ENCODE results near the gene SMIM36. TPM values are rescaled to one million over a fixed set of nuclear protein-coding genes. Genes with fewer than 3 reads are reported as not detected.

Gene SMIM36
- total RNA-seq, 4 donors from 2014 or later, result not detected

DNA sequence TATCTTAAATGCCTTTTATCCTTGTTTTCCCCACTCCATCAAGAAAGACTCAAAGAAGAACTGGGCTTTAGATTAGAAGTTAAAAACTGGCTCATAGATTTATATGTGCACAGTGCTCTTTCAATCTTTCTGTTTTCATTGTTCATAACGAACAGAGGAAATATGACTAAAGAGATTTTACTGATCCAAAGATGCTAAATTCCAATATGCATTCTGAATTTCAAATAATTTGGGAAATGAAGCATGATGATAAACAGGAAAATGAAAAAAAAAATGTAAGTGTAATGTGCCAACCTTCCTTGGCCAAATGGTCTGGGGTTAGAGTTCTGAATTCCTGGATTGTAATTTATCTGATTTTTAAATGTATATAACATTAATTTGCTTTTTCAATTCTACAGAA, 25.0 kb upstream of the SMIM36 start:
- DNase-seq (no peak), ATAC-seq (no peak)
- H3K4me1 ChIP-seq, result no peaks in the 10 kb centered on the region
- no peak for TF ChIP-seq POLR2A (IDR thresholded peaks at IDR 0.05)
- TF ChIP-seq, protein P1, sequence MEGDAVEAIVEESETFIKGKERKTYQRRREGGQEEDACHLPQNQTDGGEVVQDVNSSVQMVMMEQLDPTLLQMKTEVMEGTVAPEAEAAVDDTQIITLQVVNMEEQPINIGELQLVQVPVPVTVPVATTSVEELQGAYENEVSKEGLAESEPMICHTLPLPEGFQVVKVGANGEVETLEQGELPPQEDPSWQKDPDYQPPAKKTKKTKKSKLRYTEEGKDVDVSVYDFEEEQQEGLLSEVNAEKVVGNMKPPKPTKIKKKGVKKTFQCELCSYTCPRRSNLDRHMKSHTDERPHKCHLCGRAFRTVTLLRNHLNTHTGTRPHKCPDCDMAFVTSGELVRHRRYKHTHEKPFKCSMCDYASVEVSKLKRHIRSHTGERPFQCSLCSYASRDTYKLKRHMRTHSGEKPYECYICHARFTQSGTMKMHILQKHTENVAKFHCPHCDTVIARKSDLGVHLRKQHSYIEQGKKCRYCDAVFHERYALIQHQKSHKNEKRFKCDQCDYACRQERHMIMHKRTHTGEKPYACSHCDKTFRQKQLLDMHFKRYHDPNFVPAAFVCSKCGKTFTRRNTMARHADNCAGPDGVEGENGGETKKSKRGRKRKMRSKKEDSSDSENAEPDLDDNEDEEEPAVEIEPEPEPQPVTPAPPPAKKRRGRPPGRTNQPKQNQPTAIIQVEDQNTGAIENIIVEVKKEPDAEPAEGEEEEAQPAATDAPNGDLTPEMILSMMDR (IDR thresholded peaks at IDR 0.05 in 4 of 5, conservative IDR thresholded peaks at IDR 0.05 in 1 of 5), result no peak
- no peak overlapping the region for H3K4me3 ChIP-seq
- H3K27ac ChIP-seq, result no peak overlapping the region
- intact Hi-C loops (cut with DNase I; ENCODE audit: low total_unique reads) (no loop called here), in situ Hi-C loops (cut with MboI; ENCODE audit: low sequenced_read_pairs in 4 of 4) (loop anchor here in 2 of 4 donors (25.0 kb wide), 2 partner anchors 101 to 776 kb away; no protein-coding TSS in a partner anchor)
- no peaks in the 10 kb centered on the region for H3K9me3 ChIP-seq
- H3K27me3 ChIP-seq, result no peaks in the 10 kb centered on the region
- no peaks in the 10 kb centered on the region for H3K36me3 ChIP-seq

DNA sequence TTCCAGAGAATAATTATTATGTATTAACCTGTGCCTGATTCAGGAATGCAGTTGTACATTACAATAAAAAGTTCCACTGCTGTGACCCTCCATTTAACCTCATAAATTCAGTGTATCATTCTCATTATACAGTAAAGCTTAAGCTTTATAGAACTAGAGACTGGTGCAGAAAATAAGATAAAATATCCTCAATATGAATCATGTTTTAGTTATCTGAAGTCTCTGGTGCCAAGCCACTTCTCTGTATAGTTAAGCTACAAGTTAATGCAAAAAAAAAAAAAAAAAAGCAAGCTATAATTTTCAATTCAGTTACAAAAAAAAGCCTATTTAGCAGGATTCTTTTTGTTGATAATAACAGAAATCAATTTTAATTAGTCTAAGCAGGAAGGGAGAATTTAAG, 22.4 kb upstream of the SMIM36 start:
- no peak for DNase-seq
- intact Hi-C loops (cut with DNase I; ENCODE audit: low total_unique reads), result no loop called here
- TF ChIP-seq POLR2A (IDR thresholded peaks at IDR 0.05), result no peak
- TF ChIP-seq, protein P1 (IDR thresholded peaks at IDR 0.05 in 4 of 5, conservative IDR thresholded peaks at IDR 0.05 in 1 of 5), result no peak
- ATAC-seq, result no peak
- Histone ChIP-seq H3K4me3 (no peak overlapping the region), H3K27ac (no peak overlapping the region), H3K9me3 (no peaks in the 10 kb centered on the region), H3K27me3 (no peaks in the 10 kb centered on the region), H3K4me1 (no peaks in the 10 kb centered on the region), H3K36me3 (no peaks in the 10 kb centered on the region)
- in situ Hi-C loops (cut with MboI; ENCODE audit: low sequenced_read_pairs in 4 of 4), result loop anchor here in 2 of 4 donors (25.0 kb wide), 2 partner anchors 104 to 779 kb away; no protein-coding TSS in a partner anchor

DNA sequence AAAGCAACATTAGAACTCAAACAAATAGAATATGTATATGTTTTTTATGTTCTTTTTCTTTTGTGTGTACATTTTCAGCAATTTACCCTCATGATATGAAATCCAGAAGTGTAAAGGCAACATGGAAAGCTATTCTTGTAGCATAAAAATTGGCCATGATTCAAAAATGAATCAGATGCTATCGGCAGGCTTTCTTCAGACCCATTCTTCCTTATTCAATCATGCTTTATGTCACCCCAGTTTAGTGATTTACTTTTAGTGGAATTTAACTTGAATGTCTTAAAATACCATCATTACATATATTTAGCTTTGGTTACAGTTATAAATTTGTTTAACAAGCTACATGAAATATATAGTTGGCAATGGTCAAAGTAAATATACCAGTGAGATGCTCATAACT, 21.4 kb upstream of the SMIM36 start:
- H3K4me3 ChIP-seq, result no peak overlapping the region
- intact Hi-C loops (cut with DNase I; ENCODE audit: low total_unique reads), result no loop called here

DNA sequence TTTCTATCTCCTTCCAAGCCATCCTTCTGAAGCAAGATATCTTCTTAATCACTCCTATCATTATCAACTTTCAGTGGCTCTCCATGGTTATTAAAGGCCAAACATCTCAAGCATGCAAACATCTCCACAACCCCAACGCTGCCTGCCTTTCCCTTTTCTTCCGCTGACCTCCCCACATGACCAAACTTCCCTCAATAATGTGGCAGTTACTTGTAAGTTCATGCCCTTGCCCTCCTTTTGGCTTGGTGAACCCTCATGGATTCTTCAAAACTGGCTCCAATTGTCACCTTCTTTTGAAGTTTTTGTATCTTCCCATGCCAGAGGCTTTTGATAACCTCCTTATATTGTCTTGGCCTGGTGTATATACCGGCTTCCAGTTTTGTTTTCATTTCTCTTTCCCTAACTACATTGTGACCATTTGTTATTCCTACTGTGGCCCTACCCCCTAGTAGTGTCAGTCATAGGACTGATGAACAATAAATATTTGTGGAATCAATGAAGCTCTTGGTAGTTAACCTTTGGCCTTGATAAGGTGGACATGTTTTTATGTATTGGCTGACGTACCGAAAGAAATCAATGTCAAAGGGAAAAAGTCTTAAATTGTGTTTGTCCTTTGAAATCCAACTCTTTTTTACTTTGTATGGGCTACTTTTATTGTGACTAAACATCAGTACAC, 19.9 kb upstream of the SMIM36 start:
- intact Hi-C loops (cut with DNase I; ENCODE audit: low total_unique reads) (no loop called here), in situ Hi-C loops (cut with MboI; ENCODE audit: low sequenced_read_pairs in 4 of 4) (loop anchor here in 2 of 4 donors (25.0 kb wide), 2 partner anchors 106 to 781 kb away; no protein-coding TSS in a partner anchor)
- H3K4me3 ChIP-seq, result no peak overlapping the region

More for the DNA sequence above, 21.4 kb upstream of the SMIM36 start:
- no peaks in the 10 kb centered on the region for H3K9me3 ChIP-seq
- no peak for DNase-seq
- H3K4me1 ChIP-seq, result no peaks in the 10 kb centered on the region
- TF ChIP-seq POLR2A (IDR thresholded peaks at IDR 0.05), result no peak
- TF ChIP-seq, protein P1 (IDR thresholded peaks at IDR 0.05 in 4 of 5, conservative IDR thresholded peaks at IDR 0.05 in 1 of 5), result no peak
- H3K27me3 ChIP-seq, result no peaks in the 10 kb centered on the region
- in situ Hi-C loops (cut with MboI; ENCODE audit: low sequenced_read_pairs in 4 of 4), result loop anchor here in 2 of 4 donors (25.0 kb wide), 2 partner anchors 105 to 780 kb away; no protein-coding TSS in a partner anchor
- no peak for ATAC-seq
- no peaks in the 10 kb centered on the region for H3K36me3 ChIP-seq
- no peak overlapping the region for H3K27ac ChIP-seq

More for the DNA sequence above, 19.9 kb upstream of the SMIM36 start:
- ATAC-seq (no peak), DNase-seq (no peak)
- Histone ChIP-seq H3K27me3 (no peaks in the 10 kb centered on the region), H3K36me3 (no peaks in the 10 kb centered on the region), H3K9me3 (no peaks in the 10 kb centered on the region), H3K4me1 (no peaks in the 10 kb centered on the region), H3K27ac (no peak overlapping the region)
- no peak for TF ChIP-seq POLR2A (IDR thresholded peaks at IDR 0.05)
- TF ChIP-seq, protein P1 (IDR thresholded peaks at IDR 0.05 in 4 of 5, conservative IDR thresholded peaks at IDR 0.05 in 1 of 5), result no peak
